GM12891 (cell line): ENCODE measurements around the gene IMPDH1.

Experiments
- PAX5 ChIP-seq: IDR thresholded peaks from 2 replicates; pipeline ENCODE4 v1.6.1; 2011; ENCODE audit warnings: low read length, moderate library complexity, mild to moderate bottlenecking; ENCODE audit not compliant: insufficient read depth, severe bottlenecking
- POLR2A ChIP-seq: IDR thresholded peaks from 2 replicates; pipeline ENCODE4 v1.6.1; 2011; ENCODE audit warnings: low read depth, low read length, control low read depth
- POLR2AphosphoS5 ChIP-seq: IDR thresholded peaks from 2 replicates; pipeline ENCODE4 v1.6.1; 2011; ENCODE audit warnings: low read depth, low read length, control low read depth
- TAF1 ChIP-seq: IDR thresholded peaks from 2 replicates; pipeline ENCODE4 v1.6.1; 2011; ENCODE audit warnings: low read depth, low read length, control low read depth

DNA sequence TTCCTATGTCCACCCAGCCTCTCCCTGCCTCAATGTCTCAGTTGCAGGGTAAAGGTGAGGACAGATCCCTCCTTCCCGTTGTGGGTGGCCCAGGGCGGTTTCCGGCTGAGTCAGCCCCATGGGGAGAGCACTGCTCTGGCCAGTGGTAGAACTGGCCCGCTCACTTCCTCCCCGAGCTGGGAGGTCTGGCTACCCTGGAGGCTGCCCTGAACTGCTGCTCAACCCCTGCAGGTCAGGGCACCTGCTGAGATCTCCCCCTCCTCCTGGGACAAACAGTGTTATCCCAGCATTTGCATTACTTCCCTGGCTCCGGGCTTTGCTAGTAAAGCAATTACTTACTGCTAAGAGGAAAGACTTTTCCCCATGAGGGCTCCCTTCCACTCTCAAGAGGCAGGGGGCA is 21.4 kb upstream of the IMPDH1 start:
- no peak for TF ChIP-seq POLR2A
- no peak for TF ChIP-seq TAF1
- TF ChIP-seq POLR2AphosphoS5 = no peak
- no peak for TF ChIP-seq PAX5
